CD4-positive, alpha-beta T cell treated with Interleukin-17A for 1 hour (primary cell): Measurements from ENCODE around the gene CARF.
A peak's percentile ranks its signal among the peaks of the same experiment; 100 is the strongest.
"Not testable (repeated sequence)": the region's sequence is repeated elsewhere in the genome, so short reads cannot be mapped to it uniquely, and the experiment has no call there.

Experiments
- DNase-seq: peaks from one replicate; pipeline ENCODE4 v3.0.0-alpha.2; 2020

CARF gene

GRCh38 chr2:202934456-202934855, 22.4 kb downstream of the CARF start:
- no peak for DNase-seq

- no peak for DNase-seq
Observed at GRCh38 chr2:202938960-202939359, 26.9 kb downstream of the CARF start.

DNA sequence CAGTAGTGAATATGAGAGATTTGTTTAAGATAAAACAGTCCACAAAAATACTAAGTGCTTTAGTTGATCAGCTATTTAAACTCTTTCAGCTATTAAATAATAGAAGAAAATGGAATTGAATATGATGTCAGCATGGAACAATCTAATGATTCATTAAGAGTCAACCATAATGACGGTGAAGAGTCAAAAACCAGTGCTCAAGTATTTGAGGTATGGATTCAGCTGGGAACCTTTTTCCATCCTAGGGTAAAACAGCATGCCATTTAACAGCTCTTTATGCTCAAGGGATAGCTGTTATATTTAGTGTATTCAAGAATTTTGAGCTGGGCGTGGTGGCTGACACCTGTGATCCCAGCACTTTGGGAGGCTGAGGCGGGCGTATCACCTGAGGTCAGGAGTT, 29.7 kb downstream of the CARF start:
- DNase-seq: no peak

GRCh38 chr2:202944408-202944807, 32.3 kb downstream of the CARF start:
- no peak for DNase-seq

GRCh38 chr2:202944816-202945215, 32.7 kb downstream of the CARF start:
- no peak for DNase-seq

DNA sequence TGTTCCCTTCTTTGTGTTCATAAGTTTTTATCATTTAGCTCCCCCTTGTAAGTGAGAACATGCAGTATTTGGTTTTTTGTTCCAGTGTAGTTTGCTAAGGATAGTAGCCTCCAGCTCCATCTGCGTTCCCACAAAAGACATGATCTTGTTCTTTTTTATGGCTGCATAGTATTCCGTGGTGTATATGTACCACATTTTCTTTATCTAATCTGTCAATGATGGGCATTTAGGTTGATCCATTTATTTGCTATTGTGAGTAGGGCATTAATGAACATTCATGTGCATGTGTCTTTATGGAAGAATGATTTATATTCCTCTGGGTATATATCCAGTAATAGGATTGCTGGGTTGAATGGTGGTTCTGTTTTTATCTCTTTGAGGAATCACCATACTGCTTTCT, 33.4 kb downstream of the CARF start:
- no peak for DNase-seq

DNA sequence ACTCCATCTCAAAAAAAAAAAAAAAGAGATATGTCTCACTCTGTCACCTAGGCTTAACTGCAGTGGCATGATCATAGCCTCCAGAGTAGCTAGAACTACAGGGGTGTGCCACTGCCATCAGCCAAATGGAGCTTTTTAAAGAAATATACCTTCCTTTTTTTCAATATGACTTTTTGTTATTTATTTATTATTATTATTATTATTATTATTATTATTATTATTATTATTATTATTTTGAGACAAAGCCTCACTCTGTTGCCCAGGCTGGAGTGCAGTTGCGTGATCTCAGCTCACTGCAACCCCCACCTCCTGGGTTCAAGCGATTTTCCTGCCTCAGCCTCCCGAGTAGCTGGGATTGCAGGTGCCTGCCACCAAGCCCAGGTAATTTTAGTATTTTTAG, 37.3 kb downstream of the CARF start:
- not testable (repeated sequence) for DNase-seq

DNA sequence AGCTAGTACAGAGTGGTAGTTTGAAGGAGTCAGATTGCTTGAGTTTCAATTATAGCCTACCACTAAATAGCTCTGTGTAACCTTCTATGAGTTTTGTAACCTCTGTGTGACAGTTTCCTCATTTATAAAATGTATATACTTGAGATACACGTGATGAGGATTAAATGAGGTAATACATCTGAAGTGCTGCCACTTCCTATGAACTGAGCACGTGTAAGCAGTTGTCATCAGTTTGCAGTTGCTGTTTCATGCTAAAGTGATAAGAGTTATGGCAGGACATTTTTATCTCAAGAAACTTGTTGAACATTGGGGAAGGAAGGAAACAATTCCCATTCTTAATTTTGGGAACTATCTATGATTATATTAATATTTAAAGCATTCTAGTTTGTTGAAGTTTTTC, 38.5 kb downstream of the CARF start:
- no peak for DNase-seq

DNA sequence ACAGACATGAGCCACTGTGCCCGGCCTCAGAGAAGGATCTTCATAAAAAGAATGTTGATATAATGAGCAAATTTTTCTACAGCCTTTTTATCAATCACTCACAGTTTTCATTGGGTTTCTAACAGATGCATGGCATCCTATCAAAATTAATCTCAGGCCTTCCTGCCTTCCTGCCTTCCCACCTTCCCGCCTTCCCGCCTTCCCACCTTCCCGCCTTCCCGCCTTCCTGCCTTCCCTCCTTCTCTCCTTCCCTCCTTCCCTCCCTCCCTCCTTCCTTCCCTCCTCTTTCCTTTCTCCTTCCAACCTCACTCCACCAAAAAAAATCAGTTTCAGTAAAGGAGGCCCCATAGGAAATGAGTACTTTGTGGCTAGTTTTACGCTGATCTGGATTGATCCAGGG, 48.4 kb downstream of the CARF start:
- DNase-seq: no peak

GRCh38 chr2:202963712-202964111, 51.6 kb downstream of the CARF start:
- DNase-seq: no peak

DNA sequence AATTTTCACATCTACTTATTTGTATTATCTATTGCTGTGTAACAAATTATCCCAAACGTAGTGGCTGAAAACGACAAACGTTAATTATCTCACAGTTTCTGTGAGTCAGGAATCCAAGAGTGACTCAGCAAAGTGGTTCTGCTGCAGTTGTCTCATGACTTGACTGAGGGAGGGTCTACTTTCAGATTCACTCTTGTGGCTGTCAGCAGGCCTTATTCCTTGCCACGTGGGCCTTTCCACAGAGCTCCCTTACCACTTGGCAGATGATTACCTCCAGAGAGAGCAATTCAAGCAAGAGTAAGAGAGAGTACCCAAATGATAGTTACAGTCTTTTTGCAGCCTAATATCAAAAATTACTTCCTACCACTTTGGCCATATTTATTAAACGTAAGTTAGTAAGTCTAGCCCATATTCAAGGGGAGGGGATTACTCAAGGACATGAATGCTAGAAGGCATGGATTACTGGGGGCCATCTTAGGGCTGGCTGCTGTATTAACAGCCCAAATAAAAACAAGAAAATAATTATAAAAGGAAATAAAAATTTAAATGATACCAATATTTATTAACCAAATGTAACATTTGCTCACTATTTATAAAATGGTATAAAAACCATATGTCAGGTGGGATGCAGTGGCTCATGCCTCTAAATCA, 53.9 kb downstream of the CARF start:
- no peak for DNase-seq

DNA sequence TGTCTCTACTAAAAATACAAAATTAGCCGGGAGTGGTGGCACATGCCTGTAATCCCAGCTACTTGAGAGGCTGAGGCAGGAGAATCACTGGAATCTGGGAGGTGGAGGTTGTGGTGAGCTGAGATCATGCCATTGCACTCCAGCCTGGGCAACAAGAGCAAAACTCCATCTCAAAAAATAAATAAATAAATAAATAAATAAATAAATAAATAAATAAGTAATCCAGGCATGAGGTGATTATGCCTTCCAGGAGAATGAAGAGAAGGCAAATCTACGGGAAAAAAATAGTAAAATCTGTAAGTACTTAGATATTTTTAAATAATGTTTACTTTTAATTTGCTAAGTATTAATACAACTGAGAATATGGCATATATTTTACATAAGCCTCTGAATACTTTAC, 57.3 kb downstream of the CARF start:
- not testable (repeated sequence) for DNase-seq

DNA sequence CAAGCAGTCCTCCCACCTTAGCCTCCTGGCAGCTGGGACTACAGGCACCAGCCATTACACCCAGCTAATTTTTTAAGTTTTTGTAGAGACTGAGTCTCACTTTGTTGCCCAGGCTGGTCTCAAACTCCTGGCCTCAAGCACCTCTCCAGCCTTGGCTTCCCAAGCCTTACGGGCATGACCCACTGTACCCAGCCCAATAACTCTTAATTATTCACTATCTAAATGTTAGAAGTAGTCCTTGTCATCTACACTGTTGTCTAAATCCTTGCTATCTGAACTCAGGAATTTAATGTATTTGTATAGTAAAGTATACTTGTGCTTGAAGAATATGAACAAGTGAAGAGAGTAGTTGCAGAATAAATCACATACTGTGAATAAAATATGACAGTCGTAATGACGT, 64.7 kb downstream of the CARF start:
- no peak for DNase-seq

GRCh38 chr2:202982779-202983491, 70.9 kb downstream of the CARF start:
- no peak for DNase-seq

GRCh38 chr2:202989749-202990148, 77.7 kb downstream of the CARF start:
- no peak for DNase-seq

- DNase-seq: no peak
Observed at GRCh38 chr2:202990501-202990900, 78.4 kb downstream of the CARF start.

DNA sequence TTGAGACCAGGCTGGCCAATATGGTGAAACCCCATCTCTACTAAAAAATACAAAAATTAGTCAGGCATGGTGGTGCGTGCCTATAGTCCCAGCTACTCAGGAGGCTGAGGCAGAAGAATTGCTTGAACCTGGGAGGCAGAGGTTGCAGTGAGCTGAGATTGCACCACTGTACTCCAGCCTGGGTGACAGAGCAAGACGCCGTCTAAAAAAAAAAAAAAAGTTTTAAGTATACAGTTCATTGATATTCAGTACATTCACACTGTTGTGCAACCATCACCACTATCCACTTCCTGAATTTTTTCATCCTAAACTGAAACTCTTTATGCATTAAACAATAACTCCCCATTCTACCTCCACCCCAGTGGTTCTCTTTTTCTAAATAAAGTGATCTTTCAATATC, 85.0 kb downstream of the CARF start:
- DNase-seq: not testable (repeated sequence)

GRCh38 chr2:203002054-203002821, 90.2 kb downstream of the CARF start:
- DNase-seq: no peak

DNA sequence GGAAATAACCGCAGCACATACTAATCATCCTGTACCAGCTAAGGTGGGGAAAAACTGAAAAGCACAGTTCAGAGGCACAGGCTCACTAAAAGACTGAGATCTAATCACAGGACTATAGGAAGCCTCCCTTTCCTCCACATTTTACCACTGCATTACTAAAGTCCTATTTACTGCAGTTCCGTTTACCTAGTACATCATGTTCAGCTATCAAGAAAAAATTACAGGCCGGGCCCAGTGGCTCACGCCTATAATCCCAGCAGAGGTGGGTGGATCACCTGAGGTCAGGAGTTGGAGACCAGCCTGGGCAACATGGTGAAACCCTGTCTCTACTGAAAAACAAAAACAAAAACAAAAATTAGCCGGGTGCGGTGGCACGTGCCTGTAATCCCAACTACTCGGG, 91.6 kb downstream of the CARF start:
- DNase-seq: no peak

- peak; percentile 99 for DNase-seq
Observed at GRCh38 chr2:203014456-203015199, 102.6 kb downstream of the CARF start, which contains the start of gene NBEAL1. NBEAL1 (plus strand) TSS chr2:203014875; CDS start chr2:203016385, 1,510 bp downstream.

GRCh38 chr2:203016716-203017115, 104.6 kb downstream of the CARF start:
- no peak for DNase-seq

DNA sequence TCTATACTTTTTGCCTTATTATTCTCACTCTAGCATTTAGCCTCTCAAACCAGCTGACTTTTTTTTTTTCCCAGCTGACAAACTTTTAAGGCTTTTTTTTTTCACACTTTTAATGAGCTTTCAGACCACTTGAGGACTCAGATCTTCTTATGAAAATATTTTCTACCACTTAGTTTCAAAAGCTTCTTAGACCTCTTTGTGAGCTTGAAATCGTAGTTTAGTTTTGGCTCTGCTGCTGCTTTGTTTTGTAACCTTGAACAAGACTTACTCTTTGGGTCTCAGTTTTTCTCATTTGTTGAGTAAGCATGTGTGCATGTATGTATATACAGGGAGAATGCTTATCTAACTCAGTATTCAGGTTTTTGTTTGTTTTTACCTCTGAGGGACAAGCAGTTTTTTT, 106.1 kb downstream of the CARF start:
- no peak for DNase-seq

- DNase-seq: no peak
Observed at GRCh38 chr2:203019142-203019541, 107.1 kb downstream of the CARF start.
